Measurements from ENCODE around the gene NEDD4L. TPM values are rescaled to one million over a fixed set of nuclear protein-coding genes. Genes with fewer than 3 reads are reported as not detected.

Gene NEDD4L
- total and polyA plus RNA-seq, 2 experiments from 2014 or later = 36.2 to 72.3 TPM

- no peak for TF ChIP-seq CTCF (conservative IDR thresholded peaks at IDR 0.05; ENCODE audit: low read depth in 2 of 2)
These were observed 75.8 kb downstream of the NEDD4L start (continued) for GRCh38 chr18:58119819-58120218.

DNA sequence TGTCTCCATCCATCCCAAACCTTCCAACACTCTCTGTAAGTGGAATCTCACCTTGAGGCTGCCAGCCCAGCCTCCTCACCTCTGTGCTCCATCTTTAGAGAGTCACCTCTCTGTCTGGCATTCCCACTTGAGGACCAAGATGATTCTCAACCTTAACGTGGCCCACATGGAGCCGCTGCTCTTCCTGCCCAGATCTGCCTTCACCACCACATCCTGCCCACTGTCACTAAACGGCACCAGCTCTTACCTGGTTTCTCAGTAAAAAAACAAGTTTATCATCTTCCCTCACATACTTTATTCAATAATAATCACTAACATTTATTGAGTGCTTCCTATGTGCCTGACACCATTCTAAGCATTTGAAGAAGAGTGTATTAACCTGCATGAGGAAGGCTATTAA is 80.4 kb downstream of the NEDD4L start:
- ATAC-seq (no peak), DNase-seq (ENCODE audit: low spot score) (no peak)
- Histone ChIP-seq H3K9me2 (ENCODE audit: insufficient read depth) (no peaks in the 10 kb centered on the region), H3F3A (replicated peaks; ENCODE audit: low read depth) (no peaks in the 10 kb centered on the region), H3K4me2 (no peak overlapping the region), H3K27ac (ENCODE audit: low read depth) (no peak overlapping the region), H4K20me1 (replicated peaks; ENCODE audit: insufficient read depth) (peaks cover 3% of the 10 kb centered on the region; the same call in 1 of the 2 replicates), H3K36me3 (ENCODE audit: insufficient read depth) (no peaks in the 10 kb centered on the region), H3K4me1 (ENCODE audit: insufficient read depth) (no peaks in the 10 kb centered on the region), H3K4me3 (no peak overlapping the region), H2AFZ (no peak overlapping the region), H3K79me2 (replicated peaks; ENCODE audit: insufficient read depth) (peaks cover 86% of the 10 kb centered on the region), H3K27me3 (ENCODE audit: insufficient read depth) (no peaks in the 10 kb centered on the region)
- no peak overlapping the region for H3K27ac Mint-ChIP-seq
- peaks cover 2% of the 10 kb centered on the region; the same call in 2 of the 3 replicates for H3K36me3 Mint-ChIP-seq (ENCODE audit: low read depth)
- H3K9me3 Mint-ChIP-seq = no peaks in the 10 kb centered on the region
- no peak overlapping the region for H3K4me3 Mint-ChIP-seq
- peaks cover 11% of the 10 kb centered on the region; the same call in 2 of the 3 replicates for H3K4me1 Mint-ChIP-seq
- TF ChIP-seq EZH2 (IDR thresholded peaks at IDR 0.05; ENCODE audit: low read depth, unreplicated experiment) (no peak), ZNF331 (CRISPR knock-in tag; IDR thresholded peaks at IDR 0.05; ENCODE audit: low read depth) (no peak), NANOG (IDR thresholded peaks at IDR 0.05; ENCODE audit: borderline replicate concordance) (no peak), ZNF114 (CRISPR knock-in tag; IDR thresholded peaks at IDR 0.05) (no peak), EZH2phosphoT487 (IDR thresholded peaks at IDR 0.05; ENCODE audit: unreplicated experiment) (no peak), CTCF (conservative IDR thresholded peaks at IDR 0.05; ENCODE audit: low read depth in 2 of 2) (no peak), POLR2AphosphoS5 (IDR thresholded peaks at IDR 0.05; ENCODE audit: low read depth) (no peak), ETS1 (IDR thresholded peaks at IDR 0.05) (no peak), JUNB (IDR thresholded peaks at IDR 0.05; ENCODE audit: unreplicated experiment) (no peak)
- TF ChIP-seq, protein P1, sequence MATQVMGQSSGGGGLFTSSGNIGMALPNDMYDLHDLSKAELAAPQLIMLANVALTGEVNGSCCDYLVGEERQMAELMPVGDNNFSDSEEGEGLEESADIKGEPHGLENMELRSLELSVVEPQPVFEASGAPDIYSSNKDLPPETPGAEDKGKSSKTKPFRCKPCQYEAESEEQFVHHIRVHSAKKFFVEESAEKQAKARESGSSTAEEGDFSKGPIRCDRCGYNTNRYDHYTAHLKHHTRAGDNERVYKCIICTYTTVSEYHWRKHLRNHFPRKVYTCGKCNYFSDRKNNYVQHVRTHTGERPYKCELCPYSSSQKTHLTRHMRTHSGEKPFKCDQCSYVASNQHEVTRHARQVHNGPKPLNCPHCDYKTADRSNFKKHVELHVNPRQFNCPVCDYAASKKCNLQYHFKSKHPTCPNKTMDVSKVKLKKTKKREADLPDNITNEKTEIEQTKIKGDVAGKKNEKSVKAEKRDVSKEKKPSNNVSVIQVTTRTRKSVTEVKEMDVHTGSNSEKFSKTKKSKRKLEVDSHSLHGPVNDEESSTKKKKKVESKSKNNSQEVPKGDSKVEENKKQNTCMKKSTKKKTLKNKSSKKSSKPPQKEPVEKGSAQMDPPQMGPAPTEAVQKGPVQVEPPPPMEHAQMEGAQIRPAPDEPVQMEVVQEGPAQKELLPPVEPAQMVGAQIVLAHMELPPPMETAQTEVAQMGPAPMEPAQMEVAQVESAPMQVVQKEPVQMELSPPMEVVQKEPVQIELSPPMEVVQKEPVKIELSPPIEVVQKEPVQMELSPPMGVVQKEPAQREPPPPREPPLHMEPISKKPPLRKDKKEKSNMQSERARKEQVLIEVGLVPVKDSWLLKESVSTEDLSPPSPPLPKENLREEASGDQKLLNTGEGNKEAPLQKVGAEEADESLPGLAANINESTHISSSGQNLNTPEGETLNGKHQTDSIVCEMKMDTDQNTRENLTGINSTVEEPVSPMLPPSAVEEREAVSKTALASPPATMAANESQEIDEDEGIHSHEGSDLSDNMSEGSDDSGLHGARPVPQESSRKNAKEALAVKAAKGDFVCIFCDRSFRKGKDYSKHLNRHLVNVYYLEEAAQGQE (IDR thresholded peaks at IDR 0.05; ENCODE audit: unreplicated experiment) = no peak
- peaks cover 4% of the 10 kb centered on the region for H3K27me3 Mint-ChIP-seq (ENCODE audit: insufficient read depth, low read depth, poor library complexity)
